Measurements from ENCODE around the gene TTN.

The TTN gene

GRCh38 chr2:178829299-178829960 is 22.2 kb upstream of the TTN start:
- DNase-seq (ENCODE audit: low read depth), result peak; percentile 75
- no peak for TF ChIP-seq CTCF (IDR thresholded peaks at IDR 0.05; ENCODE audit: low read length, missing control alignments)
- no peak overlapping the region for H3K4me3 ChIP-seq (replicated peaks; ENCODE audit: low read depth, low read length)

- DNase-seq (ENCODE audit: low read depth), result no peak
- no peak overlapping the region for H3K4me3 ChIP-seq (replicated peaks; ENCODE audit: low read depth, low read length)
- no peak for TF ChIP-seq CTCF (IDR thresholded peaks at IDR 0.05; ENCODE audit: low read length, missing control alignments)
Measured at GRCh38 chr2:178828486-178828881, 21.3 kb upstream of the TTN start.

GRCh38 chr2:178827739-178828485 is 20.7 kb upstream of the TTN start:
- no peak for TF ChIP-seq CTCF (IDR thresholded peaks at IDR 0.05; ENCODE audit: low read length, missing control alignments)
- H3K4me3 ChIP-seq (replicated peaks; ENCODE audit: low read depth, low read length), result no peak overlapping the region
- peak; percentile 31 for DNase-seq (ENCODE audit: low read depth)

DNA sequence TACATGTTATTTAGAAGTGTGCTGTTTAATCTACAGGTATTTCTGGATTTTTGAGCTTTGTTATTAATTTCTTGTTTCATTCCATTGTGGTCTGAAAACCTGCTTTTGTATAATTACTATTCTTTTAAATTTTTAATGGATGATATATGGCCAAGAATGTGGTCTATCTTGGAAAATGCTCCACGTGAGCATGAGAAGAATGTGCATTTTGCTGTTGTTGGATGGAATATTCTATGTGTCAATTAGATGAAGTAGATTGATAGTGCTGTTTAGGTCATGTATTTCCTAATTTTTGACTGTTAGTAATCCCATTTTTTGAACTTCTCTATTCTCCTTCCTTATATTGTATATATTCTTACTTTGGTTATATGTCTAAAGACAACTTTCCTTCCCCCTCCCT is 19.9 kb upstream of the TTN start:
- no peak for DNase-seq (ENCODE audit: low read depth)
- no peak overlapping the region for H3K4me3 ChIP-seq (replicated peaks; ENCODE audit: low read depth, low read length)
- TF ChIP-seq CTCF (IDR thresholded peaks at IDR 0.05; ENCODE audit: low read length, missing control alignments), result no peak

- H3K4me3 ChIP-seq (replicated peaks; ENCODE audit: low read depth, low read length), result no peak overlapping the region
- no peak for TF ChIP-seq CTCF (IDR thresholded peaks at IDR 0.05; ENCODE audit: low read length, missing control alignments)
- peak; percentile 73 for DNase-seq (ENCODE audit: low read depth)
Measured at GRCh38 chr2:178825183-178825582, 18.0 kb upstream of the TTN start.

- no peak overlapping the region for H3K4me3 ChIP-seq (replicated peaks; ENCODE audit: low read depth, low read length)
- DNase-seq (ENCODE audit: low read depth), result no peak
- TF ChIP-seq CTCF (IDR thresholded peaks at IDR 0.05; ENCODE audit: low read length, missing control alignments), result no peak
Measured at GRCh38 chr2:178824181-178824580, 17.0 kb upstream of the TTN start.

All from fibroblast of pulmonary artery (primary cell).